ENCODE data around the gene ANXA7.

The ANXA7 gene

DNA sequence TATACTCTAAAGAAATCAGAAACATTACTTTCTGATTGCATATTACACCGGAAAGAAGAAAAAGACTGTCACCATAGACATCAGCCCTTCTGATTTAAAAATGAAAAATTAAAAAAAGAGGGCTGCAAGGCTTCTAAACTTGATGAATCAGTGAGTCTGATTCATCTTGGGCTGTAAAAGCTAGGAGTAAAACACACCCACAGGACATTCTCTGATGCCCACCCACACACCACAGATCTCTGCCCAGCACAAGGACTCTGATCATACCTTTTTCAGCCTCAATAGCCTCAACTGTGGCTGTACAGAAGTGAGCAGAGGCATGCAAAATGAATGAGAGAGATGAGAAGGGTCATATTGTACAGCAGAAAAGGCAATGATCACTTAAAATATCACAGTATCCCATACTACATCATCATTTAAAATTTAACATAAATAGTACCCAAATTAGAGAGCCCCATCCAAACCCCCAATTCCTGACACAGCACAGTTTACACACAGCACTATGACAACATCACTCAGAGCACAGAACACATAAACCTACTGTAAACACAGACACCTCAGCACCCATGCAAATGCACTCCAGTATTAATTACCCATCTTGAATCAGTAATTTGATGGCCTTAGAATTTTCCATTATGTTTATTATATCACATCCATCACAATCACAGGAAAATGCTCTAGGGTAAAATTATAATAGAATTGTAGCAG, 25.9 kb upstream of the ANXA7 start:
- H4K20me1 ChIP-seq (ENCODE audit: insufficient read depth): no peaks in the 10 kb centered on the region
- TF ChIP-seq CTCF (conservative IDR thresholded peaks at IDR 0.05; ENCODE audit: low read depth, low read length): no peak
- H3K27ac ChIP-seq: no peak overlapping the region
- no peak overlapping the region for H3K9ac ChIP-seq
- no peak overlapping the region for H2AFZ ChIP-seq (ENCODE audit: low read depth)
- H3K36me3 ChIP-seq (ENCODE audit: insufficient read depth): no peaks in the 10 kb centered on the region
- no peak overlapping the region for H3K4me2 ChIP-seq
- H3K4me3 ChIP-seq (IDR thresholded peaks at IDR 0.05; ENCODE audit: insufficient read depth, low read depth, low read length): no peak overlapping the region
- H3K4me1 ChIP-seq (ENCODE audit: low read depth, poor library complexity, severe bottlenecking): no peaks in the 10 kb centered on the region
- no peaks in the 10 kb centered on the region for H3K79me2 ChIP-seq (ENCODE audit: insufficient read depth, low read depth)
- no peaks in the 10 kb centered on the region for H3K27me3 ChIP-seq (ENCODE audit: insufficient read depth, low read depth)

DNA sequence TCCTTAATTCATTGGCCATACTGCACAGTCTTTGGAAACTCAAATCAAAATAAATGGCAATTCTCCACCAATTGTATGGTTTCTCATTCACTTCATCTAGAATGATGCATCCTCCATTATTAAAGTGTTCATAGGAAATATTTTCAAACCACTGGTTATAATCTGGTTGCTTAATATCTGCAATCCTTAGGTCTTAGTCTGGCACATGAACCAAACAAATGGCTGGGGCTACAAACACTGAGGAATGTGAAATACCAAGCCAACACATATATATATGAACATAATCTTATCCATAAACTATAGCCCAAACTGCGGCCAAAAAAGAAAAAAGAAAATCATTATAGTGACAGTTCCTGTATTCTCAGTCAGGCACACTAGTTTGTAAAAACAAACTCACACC, 25.2 kb upstream of the ANXA7 start:
- Histone ChIP-seq H2AFZ (ENCODE audit: low read depth) (no peak overlapping the region), H3K4me2 (no peak overlapping the region), H3K9ac (no peak overlapping the region), H3K36me3 (ENCODE audit: insufficient read depth) (no peaks in the 10 kb centered on the region), H3K4me1 (ENCODE audit: low read depth, poor library complexity, severe bottlenecking) (no peaks in the 10 kb centered on the region), H3K27ac (no peak overlapping the region), H3K27me3 (ENCODE audit: insufficient read depth, low read depth) (no peaks in the 10 kb centered on the region), H3K79me2 (ENCODE audit: insufficient read depth, low read depth) (no peaks in the 10 kb centered on the region), H3K4me3 (IDR thresholded peaks at IDR 0.05; ENCODE audit: insufficient read depth, low read depth, low read length) (no peak overlapping the region), H4K20me1 (ENCODE audit: insufficient read depth) (no peaks in the 10 kb centered on the region)
- TF ChIP-seq CTCF (conservative IDR thresholded peaks at IDR 0.05; ENCODE audit: low read depth, low read length): no peak

- Histone ChIP-seq H3K36me3 (ENCODE audit: insufficient read depth) (no peaks in the 10 kb centered on the region), H3K4me2 (no peak within 1 kb of the TSS), H4K20me1 (ENCODE audit: insufficient read depth) (no peaks in the 10 kb centered on the region), H3K27ac (no peak within 1 kb of the TSS), H2AFZ (ENCODE audit: low read depth) (no peak within 1 kb of the TSS), H3K4me3 (IDR thresholded peaks at IDR 0.05; ENCODE audit: insufficient read depth, low read depth, low read length) (no peak within 1 kb of the TSS), H3K4me1 (ENCODE audit: low read depth, poor library complexity, severe bottlenecking) (no peaks in the 10 kb centered on the region), H3K9ac (no peak within 1 kb of the TSS), H3K79me2 (ENCODE audit: insufficient read depth, low read depth) (no peaks in the 10 kb centered on the region), H3K27me3 (ENCODE audit: insufficient read depth, low read depth) (no peaks in the 10 kb centered on the region)
- TF ChIP-seq CTCF (conservative IDR thresholded peaks at IDR 0.05; ENCODE audit: low read depth, low read length): no peak
These were observed 19.6 kb upstream of the ANXA7 start, which contains the start of gene MSS51 for GRCh38 chr10:73433538-73433867. Gene MSS51 (minus strand): TSS chr10:73433561. CDS start chr10:73428284, 5,277 bp downstream.

GRCh38 chr10:73432646-73433537, 19.0 kb upstream of the ANXA7 start:
- Histone ChIP-seq H3K9ac (no peak overlapping the region), H3K4me3 (IDR thresholded peaks at IDR 0.05; ENCODE audit: insufficient read depth, low read depth, low read length) (no peak overlapping the region), H4K20me1 (ENCODE audit: insufficient read depth) (no peaks in the 10 kb centered on the region), H3K27me3 (ENCODE audit: insufficient read depth, low read depth) (no peaks in the 10 kb centered on the region), H2AFZ (ENCODE audit: low read depth) (no peak overlapping the region), H3K27ac (no peak overlapping the region), H3K36me3 (ENCODE audit: insufficient read depth) (no peaks in the 10 kb centered on the region), H3K79me2 (ENCODE audit: insufficient read depth, low read depth) (no peaks in the 10 kb centered on the region), H3K4me1 (ENCODE audit: low read depth, poor library complexity, severe bottlenecking) (no peaks in the 10 kb centered on the region), H3K4me2 (no peak overlapping the region)
- no peak for TF ChIP-seq CTCF (conservative IDR thresholded peaks at IDR 0.05; ENCODE audit: low read depth, low read length)
